Naive thymus-derived CD4-positive, alpha-beta T cell (primary cell): ENCODE data around the gene OSGIN1. TPM values are rescaled to one million over a fixed set of nuclear protein-coding genes. Genes with fewer than 3 reads are reported as not detected.
A peak's percentile ranks its signal among the peaks of the same experiment; 100 is the strongest.

Experiments
- ATAC-seq: fragments of 150-1000 bp; cut with Tn5 transposase; 2 replicates; pipeline ENCODE4 v1.10.0; 2021; ENCODE audit warnings: mild to moderate bottlenecking, moderate library complexity
- CTCF ChIA-PET: fragments of 350-600 bp; sonication (Branson Sonifier 250); formaldehyde crosslinking; loops from one replicate; lab custom pipeline; 2021; ENCODE audit warnings: antibody characterized with exemption; lab: Charles Lee
- POLR2A ChIA-PET: fragments of 350-600 bp; sonication (Branson Sonifier 250); formaldehyde crosslinking; loops from one replicate; lab custom pipeline; 2021; ENCODE audit warnings: antibody characterized with exemption, inconsistent platforms; lab: Charles Lee
- DNase-seq, 9 donors: peaks; one replicate each; pipeline versions ENCODE4 v3.0.0 to v3.0.0-alpha.2; 2020 to 2022; ENCODE audit warnings: mixed read lengths in 1 of 9
- H3K27ac ChIP-seq: one replicate; pipeline ENCODE4 v1.7.0; 2013; ENCODE audit warnings: mild to moderate bottlenecking, low read depth, low read length, moderate library complexity
- H3K27me3 ChIP-seq, 2 donors: one replicate each; pipeline ENCODE4 v1.7.0; 2013; ENCODE audit warnings: low read length in 2 of 2, mild to moderate bottlenecking in 2 of 2, moderate library complexity in 2 of 2; ENCODE audit not compliant: control insufficient read depth in 2 of 2, insufficient read depth in 2 of 2
- H3K36me3 ChIP-seq, 3 experiments: 1 replicate in 2 of 3; 2 replicates in 1 of 3; pipeline ENCODE4 v1.7.0; 2013; ENCODE audit warnings: low read length in 3 of 3, mild to moderate bottlenecking in 3 of 3, moderate library complexity in 1 of 3; ENCODE audit not compliant: insufficient read depth in 3 of 3, control insufficient read depth in 2 of 3
- H3K4me1 ChIP-seq, 2 donors: one replicate each; pipeline ENCODE4 v1.7.0; 2013; ENCODE audit warnings: low read length in 2 of 2, mild to moderate bottlenecking in 2 of 2, moderate library complexity in 1 of 2; ENCODE audit not compliant: control insufficient read depth in 2 of 2, insufficient read depth in 2 of 2
- H3K4me3 ChIP-seq: 2 replicates; pipeline ENCODE4 v1.7.0; 2013; ENCODE audit warnings: mild to moderate bottlenecking, low read length
- H3K9me3 ChIP-seq, 3 experiments: 1 replicate in 2 of 3; 2 replicates in 1 of 3; pipeline ENCODE4 v1.7.0; 2013; ENCODE audit warnings: low read length in 3 of 3; ENCODE audit not compliant: control insufficient read depth in 2 of 3
- H3K27ac Mint-ChIP-seq, 9 donors: one replicate each; pipeline ENCODE4 v1.8.0; 2020 to 2022; ENCODE audit warnings: mixed read lengths in 9 of 9, mild to moderate bottlenecking in 8 of 9, moderate library complexity in 5 of 9, inconsistent platforms in 2 of 9
- H3K27me3 Mint-ChIP-seq, 5 donors: one replicate each; pipeline ENCODE4 v1.8.0; 2021 to 2022; ENCODE audit warnings: mixed read lengths in 5 of 5, mild to moderate bottlenecking in 1 of 5
- H3K36me3 Mint-ChIP-seq, 5 donors: one replicate each; pipeline ENCODE4 v1.8.0; 2020 to 2022; ENCODE audit warnings: mixed read lengths in 5 of 5, mild to moderate bottlenecking in 3 of 5, inconsistent platforms in 1 of 5
- H3K4me1 Mint-ChIP-seq, 7 donors: one replicate each; pipeline ENCODE4 v1.8.0; 2020 to 2022; ENCODE audit warnings: mixed read lengths in 7 of 7, mild to moderate bottlenecking in 3 of 7, inconsistent platforms in 1 of 7
- H3K4me3 Mint-ChIP-seq, 10 donors: one replicate each; pipeline ENCODE4 v1.8.0; 2020 to 2022; ENCODE audit warnings: mild to moderate bottlenecking in 10 of 10, mixed read lengths in 10 of 10, moderate library complexity in 6 of 10, inconsistent platforms in 2 of 10
- H3K9me3 Mint-ChIP-seq, 11 donors: one replicate each; pipeline ENCODE4 v1.8.0; 2020 to 2022; ENCODE audit warnings: mixed read lengths in 11 of 11, mild to moderate bottlenecking in 4 of 11, inconsistent platforms in 1 of 11, moderate library complexity in 1 of 11
- intact Hi-C, 2 donors: fragments of 100-400 bp; cut with micrococcal nuclease; formaldehyde crosslinking; loops; one replicate each; pipeline ENCODE4 v1.15.1; 2023
- polyA plus RNA-seq, 2 donors: library from polyadenylated mRNA; unstranded; fragments of 300-500 nt; fragmentation: Illumina TruSeq; gene quantifications; one replicate each; pipeline ENCODE4 v1.2.3, GENCODE V29; 2021
- total RNA-seq, 6 experiments: library from RNA in 5 of 6; stranded (reverse) in 5 of 6; gene quantifications; 1 replicate in 5 of 6; 2 replicates in 1 of 6; pipeline ENCODE4 v1.2.3 and lab custom pipeline; 2021 to 2026

Gene OSGIN1
- total and polyA plus RNA-seq, 7 experiments from 2014 or later, result 0.34 to 8.4 (median 1.1) TPM; not detected in 1

DNA sequence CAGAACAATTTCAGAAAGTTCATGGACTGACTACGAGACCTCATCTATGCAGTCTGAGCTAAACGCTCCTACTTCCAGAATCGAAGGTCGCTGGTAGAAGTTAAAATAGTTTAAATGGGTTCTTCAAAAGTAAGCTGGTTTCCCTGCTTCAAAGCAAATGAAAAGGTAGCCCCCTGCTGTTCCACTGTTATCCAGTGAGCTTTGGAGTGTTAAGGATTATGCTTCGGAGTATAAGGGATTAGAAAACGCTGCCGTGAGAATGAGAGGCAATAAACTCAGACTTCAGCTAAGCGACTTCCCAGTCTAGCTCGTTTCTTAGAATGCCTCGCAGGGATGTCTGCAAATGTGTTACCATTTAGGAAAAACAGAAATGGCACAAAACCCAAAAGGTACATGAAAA lies 41.8 kb upstream of the OSGIN1 start:
- H3K27me3 Mint-ChIP-seq, result no peaks in the 10 kb centered on the region
- intact Hi-C loops, result no loop called here
- no peaks in the 10 kb centered on the region for H3K9me3 ChIP-seq
- H3K36me3 Mint-ChIP-seq, result peaks cover 12 to 59% (median 19%) of the 10 kb centered on the region in 5 donors
- H3K4me3 Mint-ChIP-seq, result no peak overlapping the region
- ChIA-PET POLR2A (no interaction called here), CTCF (interaction anchor here (1.4 kb wide), 1 partner anchor 15 kb away, joined by 4 read pairs; no protein-coding TSS in a partner anchor)
- no peak for ATAC-seq
- peaks cover 0 to 15% (median 5%) of the 10 kb centered on the region in 7 donors for H3K4me1 Mint-ChIP-seq
- H3K27ac ChIP-seq, result no peak overlapping the region
- H3K9me3 Mint-ChIP-seq, result peaks cover 0 to 3% (median 0%) of the 10 kb centered on the region in 11 donors
- H3K27ac Mint-ChIP-seq, result peak overlapping the region in 1 of 9 donors; percentile 20
- H3K4me3 ChIP-seq, result no peak overlapping the region
- no peak for DNase-seq
- no peaks in the 10 kb centered on the region for H3K27me3 ChIP-seq
- H3K4me1 ChIP-seq, result no peaks in the 10 kb centered on the region
- H3K36me3 ChIP-seq, result peaks cover 5 to 80% (median 12%) of the 10 kb centered on the region in 3 experiments

- DNase-seq (no peak), ATAC-seq (no peak)
- no peak overlapping the region for H3K27ac ChIP-seq
- Mint-ChIP-seq H3K9me3 (peaks cover 0 to 5% (median 0%) of the 10 kb centered on the region in 11 donors), H3K27ac (no peak overlapping the region), H3K36me3 (peaks cover 13 to 56% (median 19%) of the 10 kb centered on the region in 5 donors), H3K4me1 (peaks cover 0 to 8% (median 4%) of the 10 kb centered on the region in 7 donors), H3K27me3 (no peaks in the 10 kb centered on the region), H3K4me3 (no peak overlapping the region)
- ChIA-PET POLR2A (no interaction called here), CTCF (interaction anchor here (1.4 to 1.6 kb wide), 2 partner anchors 14 kb away, joined by 4 to 5 read pairs; no protein-coding TSS in a partner anchor)
- H3K27me3 ChIP-seq, result no peaks in the 10 kb centered on the region
- H3K4me3 ChIP-seq, result no peak overlapping the region
- no peaks in the 10 kb centered on the region for H3K9me3 ChIP-seq
- H3K36me3 ChIP-seq, result peaks cover 5 to 76% (median 15%) of the 10 kb centered on the region in 3 experiments
- intact Hi-C loops, result no loop called here
- no peaks in the 10 kb centered on the region for H3K4me1 ChIP-seq
Observed at GRCh38 chr16:83912519-83913244, 40.4 kb upstream of the OSGIN1 start.

DNA sequence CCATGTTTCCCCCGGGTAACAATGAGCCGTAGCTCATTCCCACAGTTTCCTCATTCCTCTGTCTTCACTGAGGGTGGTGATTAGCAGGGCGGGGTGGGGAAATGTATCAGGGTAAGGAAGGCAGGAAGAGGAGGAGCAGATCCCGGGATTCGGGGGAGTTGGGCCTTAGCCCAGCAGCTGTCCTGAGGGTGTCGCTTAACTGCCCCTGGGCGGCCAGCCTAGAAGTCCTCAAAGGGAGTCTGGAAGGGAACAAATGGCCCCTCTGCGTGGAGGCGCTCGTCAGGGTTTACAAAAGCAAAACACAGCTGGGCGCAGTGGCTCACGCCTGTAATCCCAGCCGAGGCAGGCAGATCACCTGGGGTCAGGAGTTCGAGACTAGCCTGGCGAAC lies 39.8 kb upstream of the OSGIN1 start:
- Histone ChIP-seq H3K27ac (no peak overlapping the region), H3K4me3 (no peak overlapping the region), H3K36me3 (peaks cover 5 to 77% (median 18%) of the 10 kb centered on the region in 3 experiments), H3K9me3 (no peaks in the 10 kb centered on the region), H3K4me1 (no peaks in the 10 kb centered on the region), H3K27me3 (no peaks in the 10 kb centered on the region)
- no peak for ATAC-seq
- no peak overlapping the region for H3K27ac Mint-ChIP-seq
- peaks cover 0 to 5% (median 0%) of the 10 kb centered on the region in 11 donors for H3K9me3 Mint-ChIP-seq
- intact Hi-C loops, result no loop called here
- H3K36me3 Mint-ChIP-seq, result peaks cover 16 to 60% (median 18%) of the 10 kb centered on the region in 5 donors
- no peak for DNase-seq
- H3K4me1 Mint-ChIP-seq, result peaks cover 0 to 8% (median 5%) of the 10 kb centered on the region in 7 donors
- no peak overlapping the region for H3K4me3 Mint-ChIP-seq
- no peaks in the 10 kb centered on the region for H3K27me3 Mint-ChIP-seq
- ChIA-PET POLR2A (no interaction called here), CTCF (interaction anchor here (1.6 kb wide), 1 partner anchor 14 kb away, joined by 5 read pairs; no protein-coding TSS in a partner anchor)

DNA sequence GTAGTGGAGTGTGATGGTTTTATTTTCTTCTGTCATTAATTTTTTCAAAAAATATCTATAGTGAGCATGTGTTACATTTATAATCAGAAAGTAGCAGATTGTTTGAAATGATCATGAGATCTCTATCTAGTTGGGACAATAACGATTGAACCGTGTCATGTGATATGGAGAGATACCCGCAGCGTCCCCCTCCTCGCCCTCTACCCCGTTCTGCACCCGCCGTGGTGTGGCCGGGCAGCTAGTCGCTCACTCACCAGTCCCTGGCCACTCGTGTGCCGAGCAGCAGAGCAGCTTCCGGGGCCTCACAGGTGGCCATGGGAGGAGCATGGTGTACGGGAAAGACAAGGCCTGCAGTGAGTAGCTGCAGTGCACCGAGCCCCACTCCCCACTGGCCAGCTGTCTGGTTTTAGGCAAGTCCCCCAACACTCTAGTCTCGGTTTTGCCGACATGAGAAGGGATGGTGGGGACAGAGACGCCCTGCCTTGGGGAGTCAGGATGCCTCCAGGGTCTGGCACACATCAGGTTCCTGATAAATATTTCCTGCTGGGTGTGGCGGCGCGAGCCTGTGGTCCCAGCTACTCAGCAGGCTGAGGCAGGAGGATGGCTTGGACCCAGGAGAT lies 38.8 kb upstream of the OSGIN1 start:
- H3K27ac Mint-ChIP-seq, result peak overlapping the region in 1 of 9 donors; percentile 31
- CTCF ChIA-PET, result interaction anchor here (0.7 to 1.6 kb wide), 2 partner anchors 13 to 309 kb away, joined by 3 to 5 read pairs; no protein-coding TSS in a partner anchor
- H3K36me3 ChIP-seq, result peaks cover 2 to 78% (median 11%) of the 10 kb centered on the region in 3 experiments

GRCh38 chr16:83915081-83915480 lies 38.0 kb upstream of the OSGIN1 start:
- intact Hi-C loops, result no loop called here
- CTCF ChIA-PET, result no interaction called here
- H3K4me1 Mint-ChIP-seq, result peaks cover 0 to 21% (median 3%) of the 10 kb centered on the region in 7 donors

More for the DNA sequence above, 38.8 kb upstream of the OSGIN1 start:
- H3K27ac ChIP-seq, result no peak overlapping the region
- H3K36me3 Mint-ChIP-seq, result peaks cover 16 to 61% (median 21%) of the 10 kb centered on the region in 5 donors
- H3K4me3 ChIP-seq, result no peak overlapping the region
- ATAC-seq (no peak), DNase-seq (no peak)
- H3K4me1 ChIP-seq, result no peaks in the 10 kb centered on the region
- H3K4me3 Mint-ChIP-seq, result no peak overlapping the region
- no peaks in the 10 kb centered on the region for H3K9me3 ChIP-seq
- H3K9me3 Mint-ChIP-seq, result peaks cover 0 to 5% (median 0%) of the 10 kb centered on the region in 11 donors
- H3K27me3 ChIP-seq, result no peaks in the 10 kb centered on the region
- intact Hi-C loops, result no loop called here
- no peaks in the 10 kb centered on the region for H3K27me3 Mint-ChIP-seq
- peaks cover 0 to 15% (median 3%) of the 10 kb centered on the region in 7 donors for H3K4me1 Mint-ChIP-seq
- POLR2A ChIA-PET, result no interaction called here

GRCh38 chr16:83915491-83915890 lies 37.5 kb upstream of the OSGIN1 start:
- H3K27me3 ChIP-seq, result no peaks in the 10 kb centered on the region
- peaks cover 0 to 21% (median 3%) of the 10 kb centered on the region in 7 donors for H3K4me1 Mint-ChIP-seq
- H3K9me3 ChIP-seq, result no peaks in the 10 kb centered on the region
- no peak for ATAC-seq
- H3K27ac ChIP-seq, result no peak overlapping the region
- H3K36me3 Mint-ChIP-seq, result peaks cover 21 to 59% (median 31%) of the 10 kb centered on the region in 5 donors
- no peak overlapping the region for H3K4me3 ChIP-seq
- H3K27me3 Mint-ChIP-seq, result no peaks in the 10 kb centered on the region
- H3K4me1 ChIP-seq, result no peaks in the 10 kb centered on the region
- H3K36me3 ChIP-seq, result peaks cover 0 to 81% (median 10%) of the 10 kb centered on the region in 3 experiments
- CTCF ChIA-PET, result no interaction called here
- intact Hi-C loops, result no loop called here
- DNase-seq, result no peak
- POLR2A ChIA-PET, result no interaction called here
- H3K27ac Mint-ChIP-seq, result no peak overlapping the region
- peaks cover 0 to 5% (median 0%) of the 10 kb centered on the region in 11 donors for H3K9me3 Mint-ChIP-seq
- no peak overlapping the region for H3K4me3 Mint-ChIP-seq

More at GRCh38 chr16:83915081-83915480, 38.0 kb upstream of the OSGIN1 start:
- H3K4me3 Mint-ChIP-seq, result no peak overlapping the region
- H3K9me3 Mint-ChIP-seq, result peaks cover 0 to 5% (median 0%) of the 10 kb centered on the region in 11 donors
- H3K27me3 ChIP-seq, result no peaks in the 10 kb centered on the region
- POLR2A ChIA-PET, result no interaction called here
- H3K9me3 ChIP-seq, result no peaks in the 10 kb centered on the region
- H3K36me3 ChIP-seq, result peaks cover 0 to 81% (median 11%) of the 10 kb centered on the region in 3 experiments
- H3K4me3 ChIP-seq, result no peak overlapping the region
- H3K27ac Mint-ChIP-seq, result peak overlapping the region in 1 of 9 donors; percentile 29
- no peak for DNase-seq
- H3K4me1 ChIP-seq, result no peaks in the 10 kb centered on the region
- no peaks in the 10 kb centered on the region for H3K27me3 Mint-ChIP-seq
- H3K36me3 Mint-ChIP-seq, result peaks cover 20 to 60% (median 29%) of the 10 kb centered on the region in 5 donors
- ATAC-seq, result no peak
- no peak overlapping the region for H3K27ac ChIP-seq
